Measurements from ENCODE around the gene KIF21A. TPM values are rescaled to one million over a fixed set of nuclear protein-coding genes. Genes with fewer than 3 reads are reported as not detected.

KIF21A gene
- total RNA-seq, 1 donor from 2014 or later, result 37.4 TPM

- Histone ChIP-seq H3K36me3 (ENCODE audit: control insufficient read depth, insufficient read depth, low read length) (no peaks in the 10 kb centered on the region), H3K27me3 (ENCODE audit: control insufficient read depth, insufficient read depth, low read length) (no peaks in the 10 kb centered on the region), H3K4me3 (ENCODE audit: low read depth, low read length) (no peak overlapping the region)
- DNase-seq (ENCODE audit: low read depth) (no peak), FAIRE-seq (no peak)
- TF ChIP-seq CTCF (IDR thresholded peaks at IDR 0.05; ENCODE audit: insufficient read depth, low read length, severe bottlenecking), result no peak
Observed at GRCh38 chr12:39372204-39372925, 70.6 kb downstream of the KIF21A start.

GRCh38 chr12:39369756-39370155, 73.2 kb downstream of the KIF21A start:
- DNase-seq (ENCODE audit: low read depth) (no peak), FAIRE-seq (no peak)
- TF ChIP-seq CTCF (IDR thresholded peaks at IDR 0.05; ENCODE audit: insufficient read depth, low read length, severe bottlenecking), result no peak
- no peak overlapping the region for H3K4me3 ChIP-seq (ENCODE audit: low read depth, low read length)
- no peaks in the 10 kb centered on the region for H3K27me3 ChIP-seq (ENCODE audit: control insufficient read depth, insufficient read depth, low read length)
- H3K36me3 ChIP-seq (ENCODE audit: control insufficient read depth, insufficient read depth, low read length), result no peaks in the 10 kb centered on the region

GRCh38 chr12:39368891-39369290, 74.0 kb downstream of the KIF21A start:
- H3K4me3 ChIP-seq (ENCODE audit: low read depth, low read length), result no peak overlapping the region
- TF ChIP-seq CTCF (IDR thresholded peaks at IDR 0.05; ENCODE audit: insufficient read depth, low read length, severe bottlenecking), result no peak
- H3K27me3 ChIP-seq (ENCODE audit: control insufficient read depth, insufficient read depth, low read length), result no peaks in the 10 kb centered on the region
- no peak for FAIRE-seq
- H3K36me3 ChIP-seq (ENCODE audit: control insufficient read depth, insufficient read depth, low read length), result no peaks in the 10 kb centered on the region
- peak; percentile 29 for DNase-seq (ENCODE audit: low read depth)

- peak; percentile 67 for DNase-seq (ENCODE audit: low read depth)
- FAIRE-seq, result no peak
- no peak for TF ChIP-seq CTCF (IDR thresholded peaks at IDR 0.05; ENCODE audit: insufficient read depth, low read length, severe bottlenecking)
- no peak overlapping the region for H3K4me3 ChIP-seq (ENCODE audit: low read depth, low read length)
- no peaks in the 10 kb centered on the region for H3K36me3 ChIP-seq (ENCODE audit: control insufficient read depth, insufficient read depth, low read length)
- H3K27me3 ChIP-seq (ENCODE audit: control insufficient read depth, insufficient read depth, low read length), result no peaks in the 10 kb centered on the region
Observed at GRCh38 chr12:39368096-39368495, 74.8 kb downstream of the KIF21A start.

- no peak for FAIRE-seq
- Histone ChIP-seq H3K36me3 (ENCODE audit: control insufficient read depth, insufficient read depth, low read length) (no peaks in the 10 kb centered on the region), H3K4me3 (ENCODE audit: low read depth, low read length) (no peak overlapping the region), H3K27me3 (ENCODE audit: control insufficient read depth, insufficient read depth, low read length) (no peaks in the 10 kb centered on the region)
- no peak for TF ChIP-seq CTCF (IDR thresholded peaks at IDR 0.05; ENCODE audit: insufficient read depth, low read length, severe bottlenecking)
- DNase-seq (ENCODE audit: low read depth), result no peak
Observed at GRCh38 chr12:39367494-39367893, 75.4 kb downstream of the KIF21A start.

All from bronchial epithelial cell (primary cell).